Progenitor cell of endocrine pancreas (in vitro differentiated cells): Measurements from ENCODE around the gene TEX48. TPM values are rescaled to one million over a fixed set of nuclear protein-coding genes. Genes with fewer than 3 reads are reported as not detected.
A peak's percentile ranks its signal among the peaks of the same experiment; 100 is the strongest.

Experiments
- DNase-seq: peaks from one replicate; pipeline ENCODE4 v3.0.0; 2021; ENCODE audit warnings: low spot score; ENCODE audit not compliant: unreplicated experiment
- H3K27ac Mint-ChIP-seq: 2 replicates; pipeline ENCODE4 v1.8.0; 2021; ENCODE audit warnings: mild to moderate bottlenecking, moderate library complexity, mixed read lengths
- H3K27me3 Mint-ChIP-seq: 2 replicates; pipeline ENCODE4 v1.8.0; 2021; ENCODE audit warnings: mixed read lengths
- H3K36me3 Mint-ChIP-seq: 2 replicates; pipeline ENCODE4 v1.8.0; 2022; ENCODE audit warnings: mixed read lengths; ENCODE audit not compliant: insufficient read depth
- H3K4me1 Mint-ChIP-seq: 2 replicates; pipeline ENCODE4 v1.8.0; 2021; ENCODE audit warnings: low read depth, mixed read lengths
- H3K4me3 Mint-ChIP-seq: 2 replicates; pipeline ENCODE4 v1.8.0; 2021; ENCODE audit warnings: low read depth, mild to moderate bottlenecking, moderate library complexity, mixed read lengths
- H3K9me3 Mint-ChIP-seq: 2 replicates; pipeline ENCODE4 v1.8.0; 2021; ENCODE audit warnings: low read depth, mixed read lengths
- CTCF ChIP-seq: fragments of 200-600 bp; sonication (generic); IDR thresholded peaks from one replicate; pipeline ENCODE4 v1.5.0; 2021; ENCODE audit warnings: antibody characterized with exemption, mild to moderate bottlenecking; ENCODE audit not compliant: unreplicated experiment
- total RNA-seq: library from RNA; stranded (reverse); gene quantifications from 2 replicates; pipeline ENCODE4 v1.2.1, GENCODE V29; 2021

TEX48 gene
- total RNA-seq, 1 donor from 2014 or later = not detected

GRCh38 chr9:114677418-114677817, 4.6 kb downstream of the TEX48 start:
- Mint-ChIP-seq H3K4me3 (no peak overlapping the region), H3K36me3 (no peaks in the 10 kb centered on the region), H3K27ac (peak overlapping the region; percentile 62), H3K4me1 (peaks cover 15% of the 10 kb centered on the region), H3K27me3 (peaks cover 7% of the 10 kb centered on the region), H3K9me3 (peaks cover 4% of the 10 kb centered on the region)
- TF ChIP-seq CTCF = no peak
- no peak for DNase-seq

GRCh38 chr9:114676901-114677300, 5.1 kb downstream of the TEX48 start:
- peaks cover 7% of the 10 kb centered on the region for H3K27me3 Mint-ChIP-seq
- peaks cover 15% of the 10 kb centered on the region for H3K4me1 Mint-ChIP-seq
- H3K36me3 Mint-ChIP-seq = no peaks in the 10 kb centered on the region
- peak overlapping the region; percentile 76 for H3K27ac Mint-ChIP-seq
- H3K9me3 Mint-ChIP-seq = peaks cover 4% of the 10 kb centered on the region
- DNase-seq = no peak
- H3K4me3 Mint-ChIP-seq = no peak overlapping the region
- TF ChIP-seq CTCF = no peak

- H3K27ac Mint-ChIP-seq = no peak overlapping the region
- H3K4me3 Mint-ChIP-seq = no peak overlapping the region
- peaks cover 17% of the 10 kb centered on the region for H3K4me1 Mint-ChIP-seq
- TF ChIP-seq CTCF = no peak
- peaks cover 4% of the 10 kb centered on the region for H3K27me3 Mint-ChIP-seq
- no peaks in the 10 kb centered on the region for H3K36me3 Mint-ChIP-seq
- DNase-seq = no peak
- peaks cover 4% of the 10 kb centered on the region for H3K9me3 Mint-ChIP-seq
These were observed 7.0 kb downstream of the TEX48 start for GRCh38 chr9:114674798-114675540.

GRCh38 chr9:114674076-114674797, 7.8 kb downstream of the TEX48 start:
- Mint-ChIP-seq H3K36me3 (no peaks in the 10 kb centered on the region), H3K9me3 (peaks cover 4% of the 10 kb centered on the region), H3K4me1 (peaks cover 16% of the 10 kb centered on the region), H3K27me3 (peaks cover 4% of the 10 kb centered on the region), H3K4me3 (no peak overlapping the region), H3K27ac (no peak overlapping the region)
- DNase-seq = no peak
- no peak for TF ChIP-seq CTCF

- no peak overlapping the region for H3K4me3 Mint-ChIP-seq
- no peaks in the 10 kb centered on the region for H3K27me3 Mint-ChIP-seq
- H3K27ac Mint-ChIP-seq = no peak overlapping the region
- H3K4me1 Mint-ChIP-seq = peaks cover 6% of the 10 kb centered on the region
- no peak for DNase-seq
- TF ChIP-seq CTCF = no peak
- H3K9me3 Mint-ChIP-seq = peaks cover 4% of the 10 kb centered on the region
- H3K36me3 Mint-ChIP-seq = no peaks in the 10 kb centered on the region
These were observed 10.4 kb downstream of the TEX48 start for GRCh38 chr9:114671605-114672004.
